ENCODE data around the gene FBXO17.

GRCh38 chr19:38979812-38980211, 4.3 kb upstream of the FBXO17 start:
- TF ChIP-seq CTCF (IDR thresholded peaks at IDR 0.05): no peak
- TF ChIP-seq POLR2AphosphoS5 (IDR thresholded peaks at IDR 0.05): no peak

Measured in esophagus muscularis mucosa (tissue), 3 donors.